Left renal pelvis (tissue), 4 donors: ENCODE measurements around the gene FTO. TPM values are rescaled to one million over a fixed set of nuclear protein-coding genes. Genes with fewer than 3 reads are reported as not detected.
A peak's percentile ranks its signal among the peaks of the same experiment; 100 is the strongest.
"Not testable (repeated sequence)": the region's sequence is repeated elsewhere in the genome, so short reads cannot be mapped to it uniquely, and the experiment has no call there.

Experiments used
- DNase-seq, 4 donors: peaks; one replicate each; pipeline ENCODE4 v3.0.0-alpha.2; 2013; ENCODE audit warnings: low read depth in 4 of 4, low spot score in 3 of 4
- polyA plus RNA-seq, 4 donors: library from polyadenylated mRNA; unstranded; fragments of 120-200 nt; gene quantifications; one replicate each; pipeline ENCODE4 v1.2.1, GENCODE V29; 2013; ENCODE audit not compliant: insufficient read length in 4 of 4

FTO gene
- polyA plus RNA-seq, result 100 to 1,000 TPM in 2 of 4 donors, 10 to 100 TPM in 2; 84.1 to 104 (median 96.4) TPM

- peak; percentile 96 to 98 (median 98) for DNase-seq
These were observed at the start of gene FTO, which contains the start of gene RPGRIP1L for GRCh38 chr16:53703590-53704444. FTO (plus strand) TSS chr16:53704156. RPGRIP1L (minus strand) TSS chr16:53703859; CDS start chr16:53700723, 3,136 bp downstream.

GRCh38 chr16:53654946-53655345 lies 49.0 kb upstream of the FTO start:
- DNase-seq, result no peak

- no peak for DNase-seq
These were observed 41.9 kb upstream of the FTO start for GRCh38 chr16:53662072-53662471.

- no peak for DNase-seq
These were observed 39.1 kb upstream of the FTO start for GRCh38 chr16:53664724-53665345.

- no peak for DNase-seq
These were observed 37.1 kb upstream of the FTO start for GRCh38 chr16:53666786-53667415.

GRCh38 chr16:53668869-53669268 lies 35.1 kb upstream of the FTO start:
- no peak for DNase-seq

- no peak for DNase-seq
These were observed 31.5 kb upstream of the FTO start for GRCh38 chr16:53672461-53672860.

- no peak for DNase-seq
These were observed 30.8 kb upstream of the FTO start for GRCh38 chr16:53673189-53673588.

- no peak for DNase-seq
These were observed 25.8 kb upstream of the FTO start for GRCh38 chr16:53678155-53678554.

GRCh38 chr16:53678756-53679343 lies 25.1 kb upstream of the FTO start:
- no peak for DNase-seq

GRCh38 chr16:53680756-53681155 lies 23.2 kb upstream of the FTO start:
- no peak for DNase-seq

- no peak for DNase-seq
These were observed 22.6 kb upstream of the FTO start for GRCh38 chr16:53681354-53681753.

- not testable (repeated sequence) for DNase-seq
These were observed 18.6 kb upstream of the FTO start for GRCh38 chr16:53685334-53685733.

- no peak for DNase-seq
These were observed 17.2 kb upstream of the FTO start for GRCh38 chr16:53686710-53687109.

- no peak for DNase-seq
These were observed 14.3 kb upstream of the FTO start for GRCh38 chr16:53689636-53690035.

GRCh38 chr16:53690771-53691170 lies 13.2 kb upstream of the FTO start:
- DNase-seq, result no peak

- no peak for DNase-seq
These were observed 11.8 kb upstream of the FTO start for GRCh38 chr16:53692146-53692545.

GRCh38 chr16:53693320-53693719 lies 10.6 kb upstream of the FTO start:
- no peak for DNase-seq

GRCh38 chr16:53695070-53695469 lies 8.9 kb upstream of the FTO start:
- DNase-seq, result no peak

- not testable (repeated sequence) for DNase-seq
These were observed 5.7 kb upstream of the FTO start for GRCh38 chr16:53698271-53698670.

- no peak for DNase-seq
These were observed 473 bp downstream of the FTO start for GRCh38 chr16:53704445-53704813.
